Measurements from ENCODE around the gene HOXD4. TPM values are rescaled to one million over a fixed set of nuclear protein-coding genes. Genes with fewer than 3 reads are reported as not detected.

Gene HOXD4
- total RNA-seq, 2 experiments from 2014 or later = not detected

- Histone ChIP-seq H3K27me3 (ENCODE audit: control insufficient read depth in 1 of 2, insufficient read depth in 2 of 2, low read length in 2 of 2) (peaks cover 88 to 97% of the 10 kb centered on the region in 2 experiments), H3K4me3 (ENCODE audit: low read length) (peak overlapping the region; percentile 37), H3K4me1 (ENCODE audit: insufficient read depth, low read length) (peaks cover 26% of the 10 kb centered on the region), H3K27ac (ENCODE audit: low read depth in 1 of 2, low read length in 2 of 2) (no peak overlapping the region), H3K36me3 (ENCODE audit: insufficient read depth, low read length) (no peaks in the 10 kb centered on the region), H3K9me3 (ENCODE audit: control insufficient read depth in 1 of 2, insufficient read depth in 1 of 2, low read length in 2 of 2) (peaks cover 0 to 55% of the 10 kb centered on the region in 2 experiments)
- peaks cover 18% of the 10 kb centered on the region for H3K4me1 Mint-ChIP-seq (ENCODE audit: low read depth)
- H3K27ac Mint-ChIP-seq = no peak overlapping the region
- peaks cover 6% of the 10 kb centered on the region for H3K36me3 Mint-ChIP-seq (ENCODE audit: low read depth)
- TF ChIP-seq CTCF (IDR thresholded peaks at IDR 0.05) = no peak
- H3K9me3 Mint-ChIP-seq = no peaks in the 10 kb centered on the region
- POLR2A ChIA-PET = interaction anchor here (1.2 to 2.6 kb wide), 2 partner anchors 11 to 12 kb away, joined by 3 to 8 read pairs; no protein-coding TSS in a partner anchor
- DNase-seq (no peak), ATAC-seq (ENCODE audit: poor library complexity) (peak; percentile 24)
- CTCF ChIA-PET = interaction anchor here (1.5 kb wide), 1 partner anchor 1027 kb away, joined by 3 read pairs; no protein-coding TSS in a partner anchor
- H3K4me3 Mint-ChIP-seq = peak overlapping the region; percentile 81
- peaks cover 93% of the 10 kb centered on the region for H3K27me3 Mint-ChIP-seq
- intact Hi-C loops (cut with DNase I, micrococcal nuclease) = loop anchor here in 1 of 2 experiments (10.0 kb wide), 1 partner anchor 53 kb away; no protein-coding TSS in a partner anchor
Measured at GRCh38 chr2:176122052-176122682, 29.2 kb upstream of the HOXD4 start.

- ChIA-PET POLR2A (interaction anchor here (1.2 kb wide), 1 partner anchor 10 kb away, joined by 3 read pairs; no protein-coding TSS in a partner anchor), CTCF (no interaction called here)
- no peaks in the 10 kb centered on the region for H3K36me3 ChIP-seq (ENCODE audit: insufficient read depth, low read length)
- peaks cover 88 to 97% of the 10 kb centered on the region in 2 experiments for H3K27me3 ChIP-seq (ENCODE audit: control insufficient read depth in 1 of 2, insufficient read depth in 2 of 2, low read length in 2 of 2)
- peaks cover 26% of the 10 kb centered on the region for H3K4me1 ChIP-seq (ENCODE audit: insufficient read depth, low read length)
- H3K9me3 Mint-ChIP-seq = no peaks in the 10 kb centered on the region
- peaks cover 6% of the 10 kb centered on the region for H3K36me3 Mint-ChIP-seq (ENCODE audit: low read depth)
- H3K27ac Mint-ChIP-seq = no peak within 1 kb of the TSS
- H3K4me3 ChIP-seq (ENCODE audit: low read length) = peak within 1 kb of the TSS; percentile 37
- peaks cover 94% of the 10 kb centered on the region for H3K27me3 Mint-ChIP-seq
- intact Hi-C loops (cut with DNase I, micrococcal nuclease) = loop anchor here in 1 of 2 experiments (10.0 kb wide), 1 partner anchor 52 kb away; no protein-coding TSS in a partner anchor
- H3K4me1 Mint-ChIP-seq (ENCODE audit: low read depth) = peaks cover 23% of the 10 kb centered on the region
- peak within 1 kb of the TSS; percentile 81 for H3K4me3 Mint-ChIP-seq
- no peak for TF ChIP-seq CTCF (IDR thresholded peaks at IDR 0.05)
- H3K27ac ChIP-seq (ENCODE audit: low read depth in 1 of 2, low read length in 2 of 2) = no peak within 1 kb of the TSS
- ATAC-seq (ENCODE audit: poor library complexity) (peak; percentile 54), DNase-seq (peak in 2 of 14 experiments; percentile 46 to 50)
- peaks cover 0 to 48% of the 10 kb centered on the region in 2 experiments for H3K9me3 ChIP-seq (ENCODE audit: control insufficient read depth in 1 of 2, insufficient read depth in 1 of 2, low read length in 2 of 2)
Measured at GRCh38 chr2:176122683-176123410, 28.5 kb upstream of the HOXD4 start, which contains the start of gene HOXD9. Gene HOXD9, plus strand, starts transcription at chr2:176122719. Its CDS starts 50 bp downstream, at chr2:176122769.

GRCh38 chr2:176123411-176124109 is 27.8 kb upstream of the HOXD4 start:
- Mint-ChIP-seq H3K27me3 (peaks cover 94% of the 10 kb centered on the region), H3K27ac (no peak overlapping the region), H3K36me3 (ENCODE audit: low read depth) (no peaks in the 10 kb centered on the region), H3K4me3 (peak overlapping the region; percentile 57), H3K4me1 (ENCODE audit: low read depth) (peaks cover 28% of the 10 kb centered on the region), H3K9me3 (no peaks in the 10 kb centered on the region)
- ATAC-seq (ENCODE audit: poor library complexity) (no peak), DNase-seq (no peak)
- intact Hi-C loops (cut with DNase I, micrococcal nuclease) = loop anchor here in 1 of 2 experiments (10.0 kb wide), 1 partner anchor 51 kb away; no protein-coding TSS in a partner anchor
- H3K9me3 ChIP-seq (ENCODE audit: control insufficient read depth in 1 of 2, insufficient read depth in 1 of 2, low read length in 2 of 2) = peaks cover 0 to 48% of the 10 kb centered on the region in 2 experiments
- TF ChIP-seq CTCF (IDR thresholded peaks at IDR 0.05) = no peak
- no peak overlapping the region for H3K27ac ChIP-seq (ENCODE audit: low read depth in 1 of 2, low read length in 2 of 2)
- ChIA-PET CTCF (no interaction called here), POLR2A (no interaction called here)
- H3K4me3 ChIP-seq (ENCODE audit: low read length) = no peak overlapping the region
- H3K36me3 ChIP-seq (ENCODE audit: insufficient read depth, low read length) = no peaks in the 10 kb centered on the region
- H3K4me1 ChIP-seq (ENCODE audit: insufficient read depth, low read length) = peaks cover 32% of the 10 kb centered on the region
- peaks cover 88 to 97% of the 10 kb centered on the region in 2 experiments for H3K27me3 ChIP-seq (ENCODE audit: control insufficient read depth in 1 of 2, insufficient read depth in 2 of 2, low read length in 2 of 2)
